Endothelial cell of umbilical vein (primary cell): ENCODE results near the gene POPDC3. TPM values are rescaled to one million over a fixed set of nuclear protein-coding genes. Genes with fewer than 3 reads are reported as not detected.

Experiments
- BruUV-seq: library from RNA; stranded (reverse); fragments of 400-500 nt; replicated peaks from 2 replicates; lab custom pipeline; 2021; lab: Mats Ljungman, UMichigan
- CTCF ChIA-PET: fragments of 300-600, 350-600 bp; sonication (Branson Sonifier 250); formaldehyde crosslinking; loops from one replicate; lab custom pipeline; 2021; ENCODE audit warnings: antibody characterized with exemption, inconsistent platforms; lab: Charles Lee
- POLR2A ChIA-PET: fragments of 300-600, 350-600 bp; sonication (Branson Sonifier 250); formaldehyde crosslinking; loops from one replicate; lab custom pipeline; 2021; ENCODE audit warnings: antibody characterized with exemption, inconsistent platforms; lab: Charles Lee
- DNase-seq: peaks from one replicate; pipeline ENCODE4 v3.0.0-alpha.2; 2011; ENCODE audit warnings: low read depth, low spot score
- FAIRE-seq: peaks from 2 replicates; lab custom pipeline; 2011; peaks lifted over from hg19 to GRCh38; lab: Jason Lieb, UNC
- H2AFZ ChIP-seq: 2 replicates; pipeline ENCODE4 v1.6.0; 2012; ENCODE audit warnings: low read depth, low read length, control low read depth, inconsistent platforms
- H3K27ac ChIP-seq: 2 replicates; pipeline ENCODE4 v1.5.1; 2011; ENCODE audit warnings: low read depth, mild to moderate bottlenecking, control low read depth, low read length, moderate library complexity; ENCODE audit not compliant: insufficient read depth
- H3K27me3 ChIP-seq, 2 experiments: 2 replicates each; pipeline versions ENCODE4 v1.6.0 to v1.6.1; 2011; ENCODE audit warnings: low read length in 2 of 2, mixed read lengths in 1 of 2; ENCODE audit not compliant: control insufficient read depth in 2 of 2, insufficient read depth in 2 of 2
- H3K36me3 ChIP-seq, 2 experiments: 2 replicates in 1 of 2; 3 replicates in 1 of 2; pipeline ENCODE4 v1.5.1; 2011; ENCODE audit warnings: low read length in 2 of 2, mild to moderate bottlenecking in 1 of 2, moderate library complexity in 1 of 2; ENCODE audit not compliant: control insufficient read depth in 2 of 2, insufficient read depth in 2 of 2; ENCODE audit errors: extremely low read depth in 1 of 2
- H3K4me1 ChIP-seq: 3 replicates; pipeline ENCODE4 v1.5.1; 2011; ENCODE audit warnings: mild to moderate bottlenecking, low read length; ENCODE audit not compliant: control insufficient read depth, insufficient read depth; ENCODE audit errors: extremely low read depth
- H3K4me2 ChIP-seq: 2 replicates; pipeline ENCODE4 v1.6.1; 2011; ENCODE audit warnings: low read length, control low read depth, mixed read lengths; ENCODE audit not compliant: insufficient read depth
- H3K4me3 ChIP-seq, 3 experiments: fragments of 200-600 bp in 1 of 3; sonication (generic), shearing (Covaris generic) in 1 of 3; replicated peaks in 1 of 3; 2 replicates each; pipeline ENCODE4 v1.5.1; 2011 to 2016; ENCODE audit warnings: control low read depth in 3 of 3, low read length in 3 of 3, mild to moderate bottlenecking in 2 of 3, inconsistent platforms in 1 of 3, low read depth in 1 of 3, moderate library complexity in 1 of 3; ENCODE audit not compliant: insufficient read depth in 1 of 3
- H3K79me2 ChIP-seq: 2 replicates; pipeline ENCODE4 v1.6.0; 2012; ENCODE audit warnings: low read length, inconsistent platforms; ENCODE audit not compliant: control insufficient read depth, insufficient read depth
- H3K9ac ChIP-seq: replicated peaks from 2 replicates; pipeline ENCODE3; 2011; ENCODE audit warnings: low read length, control low read depth; ENCODE audit not compliant: insufficient read depth; ENCODE audit errors: extremely low read depth
- H3K9me1 ChIP-seq: replicated peaks from 3 replicates; pipeline ENCODE4 v1.6.0; 2011; ENCODE audit warnings: mild to moderate bottlenecking, low read length; ENCODE audit not compliant: control insufficient read depth, insufficient read depth; ENCODE audit errors: extremely low read depth
- H3K9me3 ChIP-seq: replicated peaks from 2 replicates; pipeline ENCODE4 v1.5.1; 2012; ENCODE audit warnings: low read length, inconsistent platforms; ENCODE audit not compliant: control insufficient read depth, insufficient read depth
- H4K20me1 ChIP-seq: replicated peaks from 2 replicates; pipeline ENCODE3; 2011; ENCODE audit warnings: mild to moderate bottlenecking, low read length; ENCODE audit not compliant: control insufficient read depth, insufficient read depth; ENCODE audit errors: extremely low read depth
- EZH2 ChIP-seq: IDR thresholded peaks from 2 replicates; pipeline ENCODE4 v1.6.1; 2012; ENCODE audit warnings: borderline replicate concordance, low read depth, mild to moderate bottlenecking, moderate library complexity, low read length, inconsistent platforms; ENCODE audit not compliant: severe bottlenecking
- FOS ChIP-seq: IDR thresholded peaks from 2 replicates; pipeline ENCODE4 v1.6.1; 2011; ENCODE audit warnings: mild to moderate bottlenecking, low read length, moderate library complexity, borderline replicate concordance; ENCODE audit not compliant: insufficient read depth
- GATA2 ChIP-seq: IDR thresholded peaks from 2 replicates; pipeline ENCODE4 v1.7.0; 2011; ENCODE audit warnings: low read depth, mild to moderate bottlenecking, moderate library complexity, mixed read lengths, low read length; ENCODE audit not compliant: insufficient read length, insufficient read depth
- JUN ChIP-seq: IDR thresholded peaks from 2 replicates; pipeline ENCODE4 v1.6.1; 2011; ENCODE audit warnings: borderline replicate concordance, low read depth; ENCODE audit not compliant: insufficient read length, insufficient read depth
- MYC ChIP-seq: IDR thresholded peaks from one replicate; pipeline ENCODE4 v1.6.1; 2011; ENCODE audit warnings: mild to moderate bottlenecking, low read depth, low read length
- POLR2A ChIP-seq: IDR thresholded peaks from 2 replicates; pipeline ENCODE4 v1.6.1; 2012; ENCODE audit warnings: low read depth, mild to moderate bottlenecking, control low read depth, low read length
- POLR2AphosphoS5 ChIP-seq: IDR thresholded peaks from 2 replicates; pipeline ENCODE4 v1.6.1; 2012; ENCODE audit warnings: low read depth, mild to moderate bottlenecking, control low read depth, low read length, moderate library complexity; ENCODE audit not compliant: insufficient read depth
- dilution Hi-C: fragments of 300-500 bp; cut with MboI; formaldehyde crosslinking; loops from one replicate; pipeline ENCODE4 v1.15.0; 2019; ENCODE audit warnings: low sequenced_read_pairs; ENCODE audit not compliant: extremely low pct_ligation_motif_present
- intact Hi-C: fragments of 100-400 bp; cut with micrococcal nuclease; formaldehyde crosslinking; loops from one replicate; pipeline ENCODE4 v1.10.0; 2022
- polyA plus RNA-seq, 4 experiments: library from polyadenylated mRNA; depleted of rRNA in 3 of 4; stranded (reverse) in 3 of 4; unstranded in 1 of 4; fragments of >200 nt; gene quantifications; 2 replicates each; pipeline versions ENCODE4 v1.2.1 to v1.2.3, GENCODE V29; 2011 to 2012; ENCODE audit warnings: missing spikeins in 1 of 4
- total RNA-seq: library from RNA; stranded (reverse); gene quantifications from 2 replicates; pipeline ENCODE4 v1.2.3, GENCODE V29; 2021
- TF ChIP-seq, protein P1 (sequence below): IDR thresholded peaks from 2 replicates; pipeline ENCODE4 v1.6.1; 2011; ENCODE audit not compliant: insufficient read depth, insufficient read length
- TF ChIP-seq, protein P2 (sequence below), 2 donors: IDR thresholded peaks; 1 replicate in 1 of 2; 2 replicates in 1 of 2; pipeline ENCODE4 v1.5.1; 2011; ENCODE audit warnings: low read length in 2 of 2, mild to moderate bottlenecking in 2 of 2, moderate library complexity in 2 of 2, control low read depth in 1 of 2, inconsistent platforms in 1 of 2, low read depth in 1 of 2; ENCODE audit not compliant: insufficient read depth in 1 of 2; ENCODE audit errors: extremely low read depth in 1 of 2

POPDC3 gene
- total and polyA plus RNA-seq, 2 donors (not counting 3 experiments of a cell fraction or from before 2014, with no cell fraction given), result 1.6 to 1.7 TPM

DNA sequence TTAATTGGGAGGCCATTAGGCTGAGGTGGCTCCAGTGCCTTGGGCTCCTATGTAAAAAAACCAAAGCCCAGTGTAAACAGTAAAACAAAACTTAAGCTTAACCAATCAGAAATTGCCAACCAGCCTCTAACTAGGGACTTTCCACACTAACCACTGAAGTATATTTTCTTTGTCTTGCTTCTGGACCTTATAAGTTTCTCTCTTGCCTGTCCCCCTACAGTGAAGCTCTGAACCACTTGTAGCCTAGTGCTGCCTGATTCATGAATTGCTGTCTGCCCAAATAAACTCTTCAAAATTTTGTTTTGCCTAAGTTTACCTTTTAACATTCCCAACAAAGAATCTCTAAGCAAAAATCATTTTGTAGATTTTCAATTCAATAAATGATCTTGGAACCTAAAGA lies 28.2 kb downstream of the POPDC3 start:
- Histone ChIP-seq H3K36me3 (no peaks in the 10 kb centered on the region), H3K4me2 (no peak overlapping the region), H3K9me1 (no peaks in the 10 kb centered on the region), H3K9ac (no peak overlapping the region), H2AFZ (no peak overlapping the region), H3K27ac (no peak overlapping the region), H3K4me1 (no peaks in the 10 kb centered on the region), H3K27me3 (no peaks in the 10 kb centered on the region), H4K20me1 (no peaks in the 10 kb centered on the region), H3K9me3 (no peaks in the 10 kb centered on the region), H3K4me3 (no peak overlapping the region), H3K79me2 (no peaks in the 10 kb centered on the region)
- no peak for FAIRE-seq
- CTCF ChIA-PET, result interaction anchor here (1.1 kb wide), 1 partner anchor 24 kb away, joined by 3 read pairs; no protein-coding TSS in a partner anchor
- intact Hi-C loops, result no loop called here
- no peak for DNase-seq
- dilution Hi-C loops, result no loop called here
- no TSS peak for BruUV-seq
- no peak for TF ChIP-seq POLR2A
- TF ChIP-seq MYC, result no peak
- POLR2A ChIA-PET, result no interaction called here

DNA sequence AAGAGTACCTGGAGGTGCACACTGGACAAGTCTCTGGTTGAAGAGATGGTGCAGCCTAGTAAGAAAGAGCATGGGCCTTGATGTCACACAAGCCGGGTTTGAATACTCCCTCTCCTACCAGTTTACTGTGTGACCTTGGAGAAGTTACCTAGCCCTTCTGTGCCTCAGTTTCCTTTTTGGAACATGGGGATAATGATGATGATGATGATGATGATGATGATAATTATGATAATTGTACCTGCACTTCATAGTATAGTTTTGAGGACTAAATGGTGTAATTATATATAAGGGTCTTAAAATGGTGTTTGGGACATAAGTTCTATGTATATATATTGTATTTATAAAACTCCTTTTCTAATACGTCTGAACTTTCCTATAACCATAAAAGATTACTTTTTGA lies 41.7 kb downstream of the POPDC3 start:
- H3K27ac ChIP-seq, result no peak overlapping the region
- no peak overlapping the region for H3K4me3 ChIP-seq
- dilution Hi-C loops, result no loop called here
- H4K20me1 ChIP-seq, result no peaks in the 10 kb centered on the region
- FAIRE-seq (no peak), DNase-seq (no peak)
- H3K79me2 ChIP-seq, result no peaks in the 10 kb centered on the region
- no peak overlapping the region for H3K9ac ChIP-seq
- H3K9me3 ChIP-seq, result no peaks in the 10 kb centered on the region
- intact Hi-C loops, result loop anchor here (5.0 kb wide), 1 partner anchor 224 kb away; no protein-coding TSS in a partner anchor
- no peak overlapping the region for H3K4me2 ChIP-seq
- ChIA-PET CTCF (no interaction called here), POLR2A (no interaction called here)
- BruUV-seq, result no TSS peak
- H2AFZ ChIP-seq, result no peak overlapping the region
- no peaks in the 10 kb centered on the region for H3K27me3 ChIP-seq
- peaks cover 11% of the 10 kb centered on the region for H3K4me1 ChIP-seq
- H3K9me1 ChIP-seq, result no peaks in the 10 kb centered on the region
- TF ChIP-seq JUN (no peak), POLR2AphosphoS5 (no peak), EZH2 (no peak), GATA2 (no peak), POLR2A (no peak), FOS (no peak), MYC (no peak)
- TF ChIP-seq, protein P1, sequence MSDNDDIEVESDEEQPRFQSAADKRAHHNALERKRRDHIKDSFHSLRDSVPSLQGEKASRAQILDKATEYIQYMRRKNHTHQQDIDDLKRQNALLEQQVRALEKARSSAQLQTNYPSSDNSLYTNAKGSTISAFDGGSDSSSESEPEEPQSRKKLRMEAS, result no peak
- TF ChIP-seq, protein P2, sequence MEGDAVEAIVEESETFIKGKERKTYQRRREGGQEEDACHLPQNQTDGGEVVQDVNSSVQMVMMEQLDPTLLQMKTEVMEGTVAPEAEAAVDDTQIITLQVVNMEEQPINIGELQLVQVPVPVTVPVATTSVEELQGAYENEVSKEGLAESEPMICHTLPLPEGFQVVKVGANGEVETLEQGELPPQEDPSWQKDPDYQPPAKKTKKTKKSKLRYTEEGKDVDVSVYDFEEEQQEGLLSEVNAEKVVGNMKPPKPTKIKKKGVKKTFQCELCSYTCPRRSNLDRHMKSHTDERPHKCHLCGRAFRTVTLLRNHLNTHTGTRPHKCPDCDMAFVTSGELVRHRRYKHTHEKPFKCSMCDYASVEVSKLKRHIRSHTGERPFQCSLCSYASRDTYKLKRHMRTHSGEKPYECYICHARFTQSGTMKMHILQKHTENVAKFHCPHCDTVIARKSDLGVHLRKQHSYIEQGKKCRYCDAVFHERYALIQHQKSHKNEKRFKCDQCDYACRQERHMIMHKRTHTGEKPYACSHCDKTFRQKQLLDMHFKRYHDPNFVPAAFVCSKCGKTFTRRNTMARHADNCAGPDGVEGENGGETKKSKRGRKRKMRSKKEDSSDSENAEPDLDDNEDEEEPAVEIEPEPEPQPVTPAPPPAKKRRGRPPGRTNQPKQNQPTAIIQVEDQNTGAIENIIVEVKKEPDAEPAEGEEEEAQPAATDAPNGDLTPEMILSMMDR (IDR thresholded peaks at IDR 0.05; ENCODE audit: extremely low read depth in 1 of 2, insufficient read depth in 1 of 2, low read depth in 1 of 2, low read length in 2 of 2), result no peak
- H3K36me3 ChIP-seq, result no peaks in the 10 kb centered on the region
